ENCODE measurements around the gene HBQ1. TPM values are rescaled to one million over a fixed set of nuclear protein-coding genes. Genes with fewer than 3 reads are reported as not detected.
A peak's percentile ranks its signal among the peaks of the same experiment; 100 is the strongest.

The HBQ1 gene
- total RNA-seq, 1 donor from 2014 or later = 2.7 TPM

DNA sequence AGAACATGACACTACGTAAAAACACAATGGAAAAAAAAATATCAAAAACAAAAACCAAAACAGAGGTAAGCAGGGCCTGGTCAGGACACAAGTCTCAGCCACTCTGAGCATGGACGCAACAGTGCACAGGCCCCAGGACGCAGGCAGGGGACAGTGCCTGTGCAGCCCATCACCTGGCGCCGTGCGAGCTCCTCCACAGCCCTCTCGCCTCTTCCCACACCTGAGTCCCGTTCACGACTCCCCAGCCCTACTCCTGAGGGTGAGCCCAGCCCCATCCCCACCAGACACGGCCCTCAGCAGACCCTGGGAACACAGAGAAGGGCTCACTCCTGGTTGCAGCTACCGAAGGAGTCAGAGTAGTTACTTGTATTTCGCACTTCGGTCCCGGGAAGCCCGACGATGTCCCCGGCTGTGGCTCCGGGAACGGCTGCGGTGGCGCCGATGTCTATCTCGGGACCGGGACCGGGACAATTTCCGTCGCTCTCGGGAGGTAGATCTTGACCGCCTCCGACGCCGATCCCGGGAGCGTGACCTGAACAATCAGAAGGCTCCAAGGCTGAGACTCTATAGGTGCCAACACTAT is 9.4 kb downstream of the HBQ1 start:
- H3K79me2 ChIP-seq (ENCODE audit: insufficient read depth, low read length) = peaks cover 6% of the 10 kb centered on the region
- H3K27ac Mint-ChIP-seq (ENCODE audit: unreplicated experiment) = no peak overlapping the region
- no peak overlapping the region for H3K4me2 ChIP-seq (ENCODE audit: low read length)
- DNase-seq (ENCODE audit: low read depth) (no peak), FAIRE-seq (no peak)
- H3K9ac ChIP-seq (ENCODE audit: low read length) = no peak overlapping the region
- no peak overlapping the region for H2AFZ ChIP-seq (ENCODE audit: low read depth, low read length)
- peaks cover 9% of the 10 kb centered on the region for H3K4me1 Mint-ChIP-seq (ENCODE audit: low read depth, unreplicated experiment)
- H3K4me3 Mint-ChIP-seq (ENCODE audit: unreplicated experiment) = no peak overlapping the region
- no peaks in the 10 kb centered on the region for H3K9me3 ChIP-seq (ENCODE audit: insufficient read depth, low read depth, low read length)
- peaks cover 37% of the 10 kb centered on the region for H3K36me3 ChIP-seq (ENCODE audit: insufficient read depth, low read length)
- no peak overlapping the region for H3K4me3 ChIP-seq (ENCODE audit: insufficient read depth, low read depth, low read length)
- no peaks in the 10 kb centered on the region for H3K27me3 ChIP-seq (ENCODE audit: insufficient read depth, low read length)
- no peaks in the 10 kb centered on the region for H3K27me3 Mint-ChIP-seq (ENCODE audit: low read depth, unreplicated experiment)
- peaks cover 73% of the 10 kb centered on the region for H4K20me1 ChIP-seq (ENCODE audit: insufficient read depth, low read length)
- peaks cover 31% of the 10 kb centered on the region for H3K36me3 Mint-ChIP-seq (ENCODE audit: low read depth, unreplicated experiment)
- no peak overlapping the region for H3K27ac ChIP-seq (ENCODE audit: low read depth, low read length)
- no peaks in the 10 kb centered on the region for H3K4me1 ChIP-seq (ENCODE audit: insufficient read depth, low read length)
- no peaks in the 10 kb centered on the region for H3K9me3 Mint-ChIP-seq (ENCODE audit: unreplicated experiment)
- TF ChIP-seq, protein P1, sequence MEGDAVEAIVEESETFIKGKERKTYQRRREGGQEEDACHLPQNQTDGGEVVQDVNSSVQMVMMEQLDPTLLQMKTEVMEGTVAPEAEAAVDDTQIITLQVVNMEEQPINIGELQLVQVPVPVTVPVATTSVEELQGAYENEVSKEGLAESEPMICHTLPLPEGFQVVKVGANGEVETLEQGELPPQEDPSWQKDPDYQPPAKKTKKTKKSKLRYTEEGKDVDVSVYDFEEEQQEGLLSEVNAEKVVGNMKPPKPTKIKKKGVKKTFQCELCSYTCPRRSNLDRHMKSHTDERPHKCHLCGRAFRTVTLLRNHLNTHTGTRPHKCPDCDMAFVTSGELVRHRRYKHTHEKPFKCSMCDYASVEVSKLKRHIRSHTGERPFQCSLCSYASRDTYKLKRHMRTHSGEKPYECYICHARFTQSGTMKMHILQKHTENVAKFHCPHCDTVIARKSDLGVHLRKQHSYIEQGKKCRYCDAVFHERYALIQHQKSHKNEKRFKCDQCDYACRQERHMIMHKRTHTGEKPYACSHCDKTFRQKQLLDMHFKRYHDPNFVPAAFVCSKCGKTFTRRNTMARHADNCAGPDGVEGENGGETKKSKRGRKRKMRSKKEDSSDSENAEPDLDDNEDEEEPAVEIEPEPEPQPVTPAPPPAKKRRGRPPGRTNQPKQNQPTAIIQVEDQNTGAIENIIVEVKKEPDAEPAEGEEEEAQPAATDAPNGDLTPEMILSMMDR (IDR thresholded peaks at IDR 0.05; ENCODE audit: insufficient read depth, low read depth, low read length) = no peak
- TF ChIP-seq EZH2 (IDR thresholded peaks at IDR 0.05; ENCODE audit: insufficient read depth, low read length) = no peak

DNA sequence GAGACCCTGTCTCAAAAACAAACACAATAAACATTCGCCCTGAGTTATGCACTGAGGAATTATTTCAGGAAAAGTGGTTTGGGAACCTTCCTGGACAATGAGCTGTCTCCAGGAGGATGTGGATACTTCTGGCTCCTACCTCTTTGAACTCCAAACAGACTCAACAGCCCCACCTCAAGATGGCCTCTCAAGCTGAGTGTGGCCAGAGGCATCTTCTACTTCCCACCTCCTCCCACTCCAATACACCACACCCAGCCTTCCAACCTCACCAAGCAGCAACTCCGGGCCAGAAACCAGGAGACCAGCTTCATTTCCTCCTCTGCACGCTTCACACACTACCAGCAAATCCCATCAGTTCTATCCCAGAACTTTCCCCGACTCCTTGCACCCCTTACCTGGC is 11.6 kb downstream of the HBQ1 start:
- DNase-seq (ENCODE audit: low read depth) (peak; percentile 16), FAIRE-seq (no peak)
- Mint-ChIP-seq H3K9me3 (ENCODE audit: unreplicated experiment) (no peaks in the 10 kb centered on the region), H3K4me1 (ENCODE audit: low read depth, unreplicated experiment) (peaks cover 9% of the 10 kb centered on the region), H3K4me3 (ENCODE audit: unreplicated experiment) (no peak overlapping the region), H3K36me3 (ENCODE audit: low read depth, unreplicated experiment) (peaks cover 31% of the 10 kb centered on the region), H3K27ac (ENCODE audit: unreplicated experiment) (peak overlapping the region; percentile 38), H3K27me3 (ENCODE audit: low read depth, unreplicated experiment) (no peaks in the 10 kb centered on the region)
- Histone ChIP-seq H2AFZ (ENCODE audit: low read depth, low read length) (no peak overlapping the region), H3K9me3 (ENCODE audit: insufficient read depth, low read depth, low read length) (no peaks in the 10 kb centered on the region), H3K4me3 (ENCODE audit: insufficient read depth, low read depth, low read length) (no peak overlapping the region), H3K4me1 (ENCODE audit: insufficient read depth, low read length) (no peaks in the 10 kb centered on the region), H3K36me3 (ENCODE audit: insufficient read depth, low read length) (peaks cover 47% of the 10 kb centered on the region), H3K79me2 (ENCODE audit: insufficient read depth, low read length) (peaks cover 15% of the 10 kb centered on the region), H3K4me2 (ENCODE audit: low read length) (peak overlapping the region; percentile 4), H3K27ac (ENCODE audit: low read depth, low read length) (no peak overlapping the region), H3K9ac (ENCODE audit: low read length) (peak overlapping the region; percentile 14), H3K27me3 (ENCODE audit: insufficient read depth, low read length) (no peaks in the 10 kb centered on the region), H4K20me1 (ENCODE audit: insufficient read depth, low read length) (peaks cover 75% of the 10 kb centered on the region)
- TF ChIP-seq EZH2 (IDR thresholded peaks at IDR 0.05; ENCODE audit: insufficient read depth, low read length) = no peak
- TF ChIP-seq, protein P1 (IDR thresholded peaks at IDR 0.05; ENCODE audit: insufficient read depth, low read depth, low read length) = no peak

GRCh38 chr16:192686-193085 is 12.4 kb downstream of the HBQ1 start:
- Mint-ChIP-seq H3K9me3 (ENCODE audit: unreplicated experiment) (no peaks in the 10 kb centered on the region), H3K4me3 (ENCODE audit: unreplicated experiment) (no peak overlapping the region), H3K27ac (ENCODE audit: unreplicated experiment) (no peak overlapping the region), H3K27me3 (ENCODE audit: low read depth, unreplicated experiment) (no peaks in the 10 kb centered on the region), H3K4me1 (ENCODE audit: low read depth, unreplicated experiment) (peaks cover 9% of the 10 kb centered on the region), H3K36me3 (ENCODE audit: low read depth, unreplicated experiment) (peaks cover 31% of the 10 kb centered on the region)
- no peak overlapping the region for H3K4me3 ChIP-seq (ENCODE audit: insufficient read depth, low read depth, low read length)
- TF ChIP-seq, protein P1 (IDR thresholded peaks at IDR 0.05; ENCODE audit: insufficient read depth, low read depth, low read length) = no peak
- no peak for TF ChIP-seq EZH2 (IDR thresholded peaks at IDR 0.05; ENCODE audit: insufficient read depth, low read length)
- H3K4me2 ChIP-seq (ENCODE audit: low read length) = no peak overlapping the region
- no peaks in the 10 kb centered on the region for H3K9me3 ChIP-seq (ENCODE audit: insufficient read depth, low read depth, low read length)
- peaks cover 44% of the 10 kb centered on the region for H3K36me3 ChIP-seq (ENCODE audit: insufficient read depth, low read length)
- peaks cover 18% of the 10 kb centered on the region for H3K79me2 ChIP-seq (ENCODE audit: insufficient read depth, low read length)
- H3K4me1 ChIP-seq (ENCODE audit: insufficient read depth, low read length) = no peaks in the 10 kb centered on the region
- FAIRE-seq (no peak), DNase-seq (ENCODE audit: low read depth) (no peak)
- H3K27ac ChIP-seq (ENCODE audit: low read depth, low read length) = no peak overlapping the region
- H2AFZ ChIP-seq (ENCODE audit: low read depth, low read length) = no peak overlapping the region
- H3K9ac ChIP-seq (ENCODE audit: low read length) = no peak overlapping the region
- H3K27me3 ChIP-seq (ENCODE audit: insufficient read depth, low read length) = no peaks in the 10 kb centered on the region
- H4K20me1 ChIP-seq (ENCODE audit: insufficient read depth, low read length) = peaks cover 72% of the 10 kb centered on the region

Measured in astrocyte (in vitro differentiated cells and primary cell).